Thyroid gland (tissue), 4 donors: Measurements from ENCODE around the gene PNMA6E.

Experiments
- CTCF ChIP-seq, 6 experiments: fragments of 200-600 bp in 3 of 6; fragments of 450-650 bp in 3 of 6; sonication (generic) in 3 of 6; IDR thresholded peaks; one replicate each; pipeline ENCODE4 v1.5.1; 2016 to 2019; ENCODE audit warnings: antibody characterized with exemption in 6 of 6, mild to moderate bottlenecking in 2 of 6, inconsistent platforms in 1 of 6, moderate library complexity in 1 of 6
- POLR2A ChIP-seq, 2 donors: fragments of 450-650 bp; IDR thresholded peaks; one replicate each; pipeline ENCODE4 v1.6.1; 2017; ENCODE audit warnings: antibody characterized with exemption in 2 of 2, mild to moderate bottlenecking in 2 of 2, moderate library complexity in 1 of 2

GRCh38 chrX:153433161-153433680 lies 32.1 kb upstream of the PNMA6E start:
- TF ChIP-seq CTCF (IDR thresholded peaks at IDR 0.05): no peak
- TF ChIP-seq POLR2A (IDR thresholded peaks at IDR 0.05): no peak
